HG03066 (cell line): ENCODE measurements around the gene ITGA7.

ENCODE experiments used
- ATAC-seq: cut with Tn5 transposase; IDR thresholded peaks from one replicate; pipeline ENCODE4 v1.9.1; 2021; ENCODE audit warnings: low read depth; ENCODE audit not compliant: unreplicated experiment

ITGA7 gene

GRCh38 chr12:55718624-55719275, 11.0 kb upstream of the ITGA7 start:
- no peak for ATAC-seq

GRCh38 chr12:55718015-55718414, 10.3 kb upstream of the ITGA7 start:
- no peak for ATAC-seq

- no peak for ATAC-seq
These were observed 9.6 kb upstream of the ITGA7 start for GRCh38 chr12:55717011-55718007.

GRCh38 chr12:55716582-55716957, 8.9 kb upstream of the ITGA7 start:
- ATAC-seq = no peak

GRCh38 chr12:55715833-55716581, 8.3 kb upstream of the ITGA7 start, which contains the start of gene BLOC1S1:
Gene BLOC1S1 (plus strand): TSS chr12:55716046. CDS start chr12:55716052, 6 bp downstream.
- ATAC-seq = peak; percentile 93

GRCh38 chr12:55715169-55715764, 7.6 kb upstream of the ITGA7 start:
- no peak for ATAC-seq

GRCh38 chr12:55713721-55714120, 6.0 kb upstream of the ITGA7 start:
- no peak for ATAC-seq

GRCh38 chr12:55712700-55713415, 5.2 kb upstream of the ITGA7 start:
- no peak for ATAC-seq

- ATAC-seq = no peak
These were observed 4.3 kb upstream of the ITGA7 start for GRCh38 chr12:55711786-55712553.

- ATAC-seq = no peak
These were observed 1.1 kb upstream of the ITGA7 start for GRCh38 chr12:55708695-55709233.

- ATAC-seq = no peak
These were observed 459 bp downstream of the ITGA7 start for GRCh38 chr12:55707219-55707671.

GRCh38 chr12:55706568-55707218, 1.0 kb downstream of the ITGA7 start:
- ATAC-seq = no peak

GRCh38 chr12:55705782-55706402, 1.8 kb downstream of the ITGA7 start:
- ATAC-seq = no peak

- no peak for ATAC-seq
These were observed 2.6 kb downstream of the ITGA7 start for GRCh38 chr12:55704824-55705718.

GRCh38 chr12:55703901-55704761, 3.6 kb downstream of the ITGA7 start:
- no peak for ATAC-seq

- ATAC-seq = no peak
These were observed 4.4 kb downstream of the ITGA7 start for GRCh38 chr12:55703288-55703687.
